HG03039 (cell line): ENCODE measurements around the gene CCDC141.

Experiments
- ATAC-seq: cut with Tn5 transposase; IDR thresholded peaks from one replicate; pipeline ENCODE4 v1.9.1; 2021; ENCODE audit warnings: mild to moderate bottlenecking, moderate library complexity; ENCODE audit not compliant: unreplicated experiment

CCDC141 gene

DNA sequence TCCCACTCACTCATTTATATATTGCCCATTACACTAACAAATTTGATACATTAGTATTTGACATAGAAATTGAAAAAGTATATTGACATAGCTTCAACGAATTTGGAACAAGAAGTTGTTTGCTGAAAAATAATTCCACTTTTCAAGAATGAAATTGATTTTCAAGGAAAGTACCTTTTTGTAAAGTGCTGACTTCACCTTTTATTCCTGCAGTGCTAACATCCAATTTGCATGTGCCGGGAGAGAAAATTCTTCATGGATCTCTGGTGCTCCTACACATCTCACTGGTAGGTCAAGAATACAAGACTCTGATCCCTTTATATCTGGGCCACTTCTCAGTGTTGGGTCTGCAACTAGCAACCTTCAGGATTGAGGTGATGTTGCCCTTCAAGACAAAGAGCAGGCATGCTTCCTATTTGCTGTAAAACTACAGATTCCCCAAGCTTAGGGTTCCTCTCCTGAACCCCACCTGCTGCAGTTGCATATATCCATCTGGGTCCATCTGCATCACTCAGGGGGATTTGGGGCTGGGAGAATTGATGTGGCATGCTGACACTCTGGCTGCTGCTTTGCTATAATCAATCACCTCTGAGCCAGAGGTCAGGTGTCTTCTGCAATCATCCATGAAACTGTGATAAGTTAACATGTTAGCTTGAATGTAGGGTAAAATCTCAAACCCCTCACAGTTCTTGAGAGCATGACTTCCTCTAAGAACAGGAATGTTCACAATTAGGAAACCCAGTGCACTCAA, 134.3 kb downstream of the CCDC141 start:
- ATAC-seq = no peak

DNA sequence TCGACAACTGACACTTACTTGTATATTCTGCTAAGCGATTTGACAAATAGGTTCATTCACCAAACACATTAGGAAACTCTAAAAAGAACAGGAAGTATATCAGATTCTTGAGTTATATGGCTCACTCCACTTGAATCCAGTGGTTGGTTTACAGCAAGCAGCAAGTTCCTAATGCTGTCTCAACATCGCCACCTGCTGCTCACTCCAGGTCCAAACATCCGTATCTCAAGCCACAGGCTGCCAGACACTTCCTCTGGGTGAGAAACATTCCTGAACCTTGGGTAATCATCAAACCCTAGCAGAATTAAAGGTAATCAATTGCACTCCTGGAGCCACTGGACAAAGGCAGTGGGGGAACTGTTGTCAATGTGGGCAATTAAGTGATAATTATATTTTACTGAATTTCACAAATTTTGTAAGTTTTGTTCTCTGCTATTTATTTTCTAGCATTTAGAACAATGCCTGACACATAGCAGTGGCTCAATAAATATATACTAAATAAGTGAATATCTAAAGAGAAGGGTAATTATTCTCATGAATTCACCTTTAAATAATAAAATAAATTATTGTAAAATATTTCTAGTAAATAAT, 135.6 kb downstream of the CCDC141 start:
- peak; percentile 79 for ATAC-seq

DNA sequence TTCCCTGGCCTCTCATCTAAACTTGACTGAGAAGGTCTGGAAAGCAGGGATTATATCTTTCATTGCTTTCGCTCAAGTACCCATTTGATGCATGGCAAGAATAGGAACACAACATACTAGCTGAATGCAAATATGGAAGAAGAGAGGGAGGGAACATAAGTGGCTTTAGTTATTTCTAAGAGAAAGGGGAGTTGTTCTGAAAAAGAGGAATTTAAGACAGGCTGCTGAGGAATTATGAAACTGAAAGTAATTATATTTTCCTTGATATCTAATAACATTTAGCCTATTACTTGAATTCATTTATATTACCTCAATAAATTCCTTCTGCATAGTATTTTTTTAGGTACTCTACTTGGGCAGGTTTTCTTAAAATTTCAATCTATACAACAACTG, 136.9 kb downstream of the CCDC141 start:
- no peak for ATAC-seq

GRCh38 chr2:178912416-178913048, 137.4 kb downstream of the CCDC141 start:
- ATAC-seq = no peak

DNA sequence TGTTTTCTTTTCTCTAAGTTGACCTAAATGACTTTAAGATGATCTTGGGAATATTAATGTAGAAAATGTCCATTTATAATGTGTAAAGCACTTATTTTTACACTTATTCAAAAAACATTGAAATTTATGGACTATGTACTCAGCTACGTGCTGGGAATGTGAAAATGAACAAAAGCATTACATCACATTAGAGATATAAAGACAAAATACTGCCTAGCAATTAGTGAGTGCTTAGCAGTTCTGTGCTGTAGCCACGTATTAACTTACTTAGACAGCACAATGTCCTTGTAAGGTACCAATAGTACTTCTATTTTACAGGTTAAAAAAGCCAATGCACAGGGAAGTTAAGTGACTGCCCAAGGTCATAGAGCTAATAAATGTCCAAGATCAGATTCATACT, 138.9 kb downstream of the CCDC141 start:
- ATAC-seq = no peak

DNA sequence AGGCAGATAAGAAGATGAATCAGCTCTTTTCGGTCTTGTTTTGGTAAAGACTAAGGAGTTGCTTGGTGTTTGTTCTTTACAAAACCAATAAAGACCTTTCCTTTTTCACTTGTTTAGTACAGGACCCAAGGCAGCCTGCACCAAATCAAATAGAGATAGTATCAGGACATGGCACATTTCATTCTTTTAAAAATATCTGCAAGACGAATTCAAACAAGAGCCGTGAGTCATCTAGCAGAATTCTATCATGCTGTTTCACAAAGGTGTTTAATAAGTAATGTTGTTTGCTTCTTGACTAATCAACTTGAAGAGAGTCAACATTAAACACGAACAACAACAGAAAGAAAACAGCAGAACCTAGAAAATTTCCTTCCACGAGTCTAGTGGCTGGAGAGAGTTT, 139.9 kb downstream of the CCDC141 start:
- no peak for ATAC-seq

DNA sequence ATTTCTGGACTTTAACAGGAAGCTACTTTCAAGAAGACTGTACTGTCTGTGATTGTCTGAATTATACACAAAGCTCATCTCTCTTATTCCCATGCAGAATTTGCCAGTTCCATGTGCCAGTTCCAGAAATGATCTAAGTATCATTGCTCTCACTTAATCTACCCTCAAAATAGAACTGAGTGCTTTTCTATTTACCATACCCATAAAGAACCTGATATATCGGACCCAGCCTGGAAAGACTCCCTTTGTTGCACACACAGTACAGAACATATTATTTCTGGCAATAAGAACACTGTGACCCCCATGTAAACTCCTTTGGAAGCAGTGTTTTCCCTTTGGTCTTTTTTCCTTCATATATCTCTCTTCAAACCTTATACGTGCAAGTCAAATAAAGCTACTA, 140.4 kb downstream of the CCDC141 start:
- ATAC-seq = no peak

DNA sequence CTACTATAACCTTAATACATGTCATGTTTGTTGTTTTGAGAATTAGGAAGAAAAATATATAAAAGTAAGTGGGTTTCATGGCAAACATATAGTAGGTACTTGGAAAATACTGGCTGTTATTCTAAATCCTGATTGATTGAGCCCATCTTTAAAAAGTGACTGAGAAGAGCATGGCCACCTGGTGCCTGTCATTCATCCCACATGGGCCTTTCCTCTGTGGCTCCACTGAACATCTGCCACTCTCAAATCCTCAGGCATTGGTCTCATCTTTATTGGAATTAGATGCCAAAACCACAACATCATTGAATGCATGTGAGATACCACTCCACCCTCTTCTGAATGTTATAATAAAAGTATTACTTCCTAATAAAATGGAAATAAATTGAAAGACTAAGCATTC, 141.1 kb downstream of the CCDC141 start:
- ATAC-seq = no peak

GRCh38 chr2:178905261-178905660, 144.7 kb downstream of the CCDC141 start:
- no peak for ATAC-seq

DNA sequence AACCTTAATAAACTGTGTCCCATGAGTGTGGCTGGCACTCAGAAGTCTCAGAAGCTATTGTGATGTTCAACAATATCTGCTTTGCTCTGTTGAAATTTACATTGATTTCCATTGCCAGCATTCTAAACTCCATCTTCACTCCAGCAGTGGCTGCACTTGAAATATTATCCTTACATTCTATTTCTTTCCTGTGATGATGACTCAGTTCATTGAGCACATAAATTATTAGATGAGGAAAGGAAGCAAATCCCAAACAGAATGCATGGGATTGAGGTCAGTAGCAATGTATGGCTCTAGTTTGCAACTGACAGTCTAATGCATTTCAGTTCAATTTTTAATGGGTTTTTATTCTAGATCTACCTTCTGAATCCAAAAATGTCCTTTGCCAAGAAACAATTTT, 150.3 kb downstream of the CCDC141 start:
- ATAC-seq = no peak

- ATAC-seq = no peak
These were observed 154.1 kb downstream of the CCDC141 start for GRCh38 chr2:178895872-178896271.

GRCh38 chr2:178895171-178895570, 154.8 kb downstream of the CCDC141 start:
- ATAC-seq = no peak

DNA sequence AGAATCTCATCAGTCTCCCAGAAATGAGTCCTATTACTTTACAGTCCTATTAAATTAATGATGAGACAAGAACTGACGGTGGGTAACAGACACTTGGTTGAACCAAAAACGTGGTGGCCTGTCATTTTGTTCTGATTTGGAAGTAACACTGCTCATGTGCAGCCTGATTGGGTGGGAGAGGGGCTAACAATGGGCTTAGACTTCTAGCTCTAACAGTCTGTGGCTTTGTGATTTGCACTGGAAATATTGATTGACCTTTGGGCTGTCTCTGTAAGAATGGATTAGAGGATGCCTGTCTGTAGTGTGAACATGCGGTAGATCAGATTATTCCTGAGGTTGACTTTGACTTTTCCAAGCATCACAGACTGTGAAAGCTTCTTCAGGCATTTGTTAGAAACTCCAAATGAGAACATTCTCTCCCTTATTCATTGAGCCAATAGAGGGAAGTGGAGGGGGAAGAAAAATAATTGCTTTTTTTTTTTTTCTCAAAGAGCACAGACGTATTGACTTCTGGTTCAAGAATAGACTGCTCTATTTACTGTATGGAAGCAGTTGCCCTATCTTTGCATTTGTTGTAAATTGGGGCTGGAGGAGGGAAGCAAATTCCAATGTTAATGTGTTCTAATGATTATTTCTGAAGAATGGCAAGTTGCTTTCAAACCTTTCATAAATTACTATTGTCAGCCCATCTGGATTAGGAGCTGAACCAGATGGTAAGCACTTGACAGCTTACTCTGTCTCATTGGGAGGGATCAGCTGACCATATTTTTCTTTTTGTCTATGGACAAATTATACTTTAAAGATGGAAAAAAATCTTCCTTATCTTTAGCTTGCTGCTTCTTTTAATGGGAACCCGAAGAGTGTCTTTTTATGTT, 156.9 kb downstream of the CCDC141 start:
- ATAC-seq = no peak

DNA sequence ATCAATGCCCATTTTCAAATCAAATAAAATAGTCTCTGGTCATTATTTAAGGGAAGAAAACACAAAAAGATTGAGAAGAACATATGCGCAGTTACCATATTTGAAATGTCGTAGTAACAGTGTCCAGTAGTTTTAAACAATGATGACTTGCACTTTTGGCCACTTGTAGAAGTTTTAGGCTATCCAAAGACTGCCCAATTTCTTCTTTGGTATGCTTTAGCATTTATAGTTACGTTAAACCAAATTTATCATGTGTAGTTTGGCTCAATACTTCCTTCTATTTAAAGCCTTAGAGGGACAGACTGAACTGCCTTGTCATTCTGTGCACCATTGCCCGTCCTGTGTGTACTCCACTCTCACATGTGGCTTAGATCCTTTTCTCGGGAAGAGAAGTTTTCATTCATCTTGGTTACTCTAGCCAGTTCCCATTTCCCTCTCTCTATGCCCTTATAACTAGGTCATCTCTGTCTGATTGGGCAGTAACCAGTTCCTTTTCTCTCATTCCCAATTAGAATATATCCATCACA, 157.9 kb downstream of the CCDC141 start:
- ATAC-seq = no peak

DNA sequence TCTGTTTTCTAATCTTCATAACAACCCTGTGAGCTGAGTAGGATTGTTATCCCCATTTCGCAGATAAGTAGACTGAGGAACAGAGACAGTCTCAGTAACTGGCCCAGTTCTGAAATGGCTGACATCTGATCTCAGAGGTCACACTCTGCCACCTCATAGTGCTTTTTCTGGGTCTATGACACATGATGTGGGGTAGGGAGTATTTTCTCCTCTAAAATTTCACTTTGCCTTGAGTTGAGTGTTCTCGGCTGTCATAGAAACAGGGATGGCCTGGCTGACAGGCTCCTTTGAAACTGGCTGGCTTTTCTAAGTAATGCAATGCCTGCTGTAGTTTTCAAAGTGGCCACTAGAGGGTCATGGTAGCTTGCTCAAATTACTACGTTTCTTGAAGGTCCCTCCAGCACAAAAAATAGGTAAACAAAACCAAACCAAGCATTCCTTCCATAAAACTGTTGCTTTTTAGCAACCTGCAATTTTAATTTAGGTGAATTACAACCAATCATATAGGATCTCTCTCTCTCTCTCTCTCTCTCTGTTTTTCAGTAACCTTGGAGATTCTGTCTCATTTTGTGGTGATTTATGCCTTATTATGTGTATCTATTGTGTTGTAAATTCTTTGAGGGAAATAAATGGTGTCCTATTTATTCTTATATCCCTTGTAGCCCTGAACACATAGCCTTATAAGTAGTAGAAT, 158.5 kb downstream of the CCDC141 start:
- no peak for ATAC-seq

GRCh38 chr2:178886006-178886405, 163.9 kb downstream of the CCDC141 start:
- no peak for ATAC-seq

DNA sequence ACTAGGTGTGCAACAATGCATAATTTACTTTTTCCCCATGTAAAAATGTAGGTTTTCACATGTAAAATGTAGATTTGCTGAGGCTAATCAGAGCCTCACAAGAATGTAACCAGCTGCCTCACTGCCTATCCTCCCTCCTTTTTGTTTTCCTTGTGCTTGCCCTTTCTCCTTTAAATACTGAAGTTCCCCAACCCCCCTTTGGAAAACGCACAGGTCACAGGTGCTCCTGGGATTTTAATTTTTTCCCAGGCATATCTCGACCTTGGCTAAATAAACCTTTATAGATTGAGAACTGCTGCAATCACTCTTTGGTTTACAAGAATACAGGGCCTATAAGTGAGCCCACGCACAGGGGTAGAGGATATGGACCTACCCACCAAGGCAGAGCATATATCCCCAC, 165.5 kb downstream of the CCDC141 start:
- no peak for ATAC-seq

DNA sequence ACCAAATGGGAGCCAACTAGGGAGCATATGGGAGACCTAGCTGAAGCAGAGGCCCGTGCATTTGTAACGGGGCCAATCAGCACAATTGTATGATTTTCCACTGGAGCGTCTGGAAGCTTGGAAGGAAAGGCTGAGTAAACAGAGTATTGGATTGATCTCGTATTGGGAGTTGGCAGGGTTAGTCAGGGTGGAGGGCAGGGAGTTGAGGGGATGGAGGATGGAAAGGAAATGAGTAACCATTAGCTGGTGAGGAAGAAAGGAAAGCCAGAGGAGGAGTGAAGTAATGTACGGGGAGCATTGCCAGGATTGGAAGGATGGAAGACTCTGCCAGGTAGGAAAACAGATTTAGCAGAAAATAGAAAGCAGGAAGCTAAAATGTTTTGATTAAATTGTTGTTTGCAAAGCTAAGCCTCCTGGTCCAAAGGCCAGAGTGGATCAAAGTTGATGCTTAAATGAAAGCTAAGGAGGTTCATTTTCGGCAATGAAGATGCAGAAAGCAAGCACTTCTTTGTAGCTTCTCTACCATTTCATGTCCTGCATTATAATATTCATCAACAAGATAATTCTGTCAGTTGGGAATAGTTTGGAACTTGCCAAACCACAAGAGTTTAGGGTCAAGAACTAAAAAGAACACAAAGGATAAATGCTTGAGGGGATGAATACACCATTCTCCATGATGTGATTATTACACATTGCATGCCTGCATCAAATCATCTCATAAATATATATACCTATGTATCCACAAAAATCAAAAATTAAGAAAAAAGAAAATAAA, 167.1 kb downstream of the CCDC141 start:
- ATAC-seq = no peak

DNA sequence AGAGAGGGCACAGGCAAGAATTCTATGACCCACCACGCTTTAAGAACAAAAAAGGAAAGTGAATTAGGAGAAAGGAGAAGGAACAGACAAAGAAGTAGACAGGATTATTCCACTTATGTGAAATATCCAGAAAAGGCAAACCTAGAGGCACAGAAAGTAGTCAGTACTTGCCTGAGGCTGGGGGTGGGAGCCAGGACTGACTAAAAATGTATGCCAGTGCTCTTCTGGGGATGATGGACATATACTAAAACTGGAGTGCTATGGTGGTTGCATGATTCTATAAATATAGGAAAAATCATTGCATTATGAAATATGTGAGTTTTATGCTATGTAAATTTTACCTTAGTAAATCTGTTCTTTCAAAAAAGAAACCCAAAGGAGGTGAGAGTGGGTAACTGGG, 168.9 kb downstream of the CCDC141 start:
- ATAC-seq = no peak

DNA sequence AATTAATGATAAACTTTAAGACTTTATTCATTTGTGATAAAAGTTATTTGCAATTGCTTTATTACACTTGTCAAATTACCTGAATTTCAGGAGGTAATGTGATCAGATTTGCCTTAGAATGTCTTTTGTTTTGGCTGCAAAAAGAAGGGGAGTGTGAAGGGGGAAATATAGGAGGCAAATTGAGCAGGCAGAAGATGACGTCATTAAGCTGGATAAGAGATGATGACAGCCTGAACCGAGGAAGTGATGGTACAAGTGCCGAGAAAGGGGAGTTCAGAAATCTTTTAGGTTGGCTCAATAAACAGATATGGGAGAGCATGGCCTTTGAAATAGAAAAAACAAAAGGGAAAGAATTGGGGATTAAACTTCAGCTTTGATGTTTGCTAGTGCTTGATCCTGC, 169.7 kb downstream of the CCDC141 start:
- ATAC-seq = no peak
